Choroid plexus epithelial cell (primary cell): ENCODE measurements around the gene SPAG16.

Source experiments
- DNase-seq: peaks from one replicate; pipeline ENCODE4 v3.0.0-alpha.2; 2010; ENCODE audit warnings: low read depth
- H3K4me3 ChIP-seq: 2 replicates; pipeline ENCODE4 v1.5.1; 2011; ENCODE audit warnings: low read depth, mild to moderate bottlenecking, control low read depth, low read length, moderate library complexity
- TF ChIP-seq, protein P1 (sequence below): conservative IDR thresholded peaks from 2 replicates; pipeline ENCODE4 v1.5.1; 2011; ENCODE audit warnings: low read depth, mild to moderate bottlenecking, control low read depth, inconsistent platforms, low read length, moderate library complexity

SPAG16 gene

DNA sequence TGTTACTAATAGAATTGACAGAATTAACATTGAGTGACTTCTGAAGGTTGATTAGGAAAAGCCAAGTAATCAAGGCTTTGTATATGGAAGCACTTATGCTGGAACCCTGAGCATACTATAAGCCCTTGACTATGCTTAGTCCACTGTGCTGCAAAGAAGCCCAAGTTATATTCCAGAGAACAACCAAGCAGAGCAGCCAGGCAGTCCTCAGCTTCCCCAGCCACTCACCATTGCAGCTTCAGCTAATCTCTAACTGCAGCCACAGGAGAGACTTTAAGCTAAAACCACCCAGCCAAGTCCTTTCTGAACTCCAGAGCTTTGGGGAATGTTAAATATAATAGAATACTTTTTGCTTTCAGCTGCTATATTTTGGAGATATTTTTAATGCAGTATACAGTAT is 962.2 kb downstream of the SPAG16 start:
- TF ChIP-seq, protein P1, sequence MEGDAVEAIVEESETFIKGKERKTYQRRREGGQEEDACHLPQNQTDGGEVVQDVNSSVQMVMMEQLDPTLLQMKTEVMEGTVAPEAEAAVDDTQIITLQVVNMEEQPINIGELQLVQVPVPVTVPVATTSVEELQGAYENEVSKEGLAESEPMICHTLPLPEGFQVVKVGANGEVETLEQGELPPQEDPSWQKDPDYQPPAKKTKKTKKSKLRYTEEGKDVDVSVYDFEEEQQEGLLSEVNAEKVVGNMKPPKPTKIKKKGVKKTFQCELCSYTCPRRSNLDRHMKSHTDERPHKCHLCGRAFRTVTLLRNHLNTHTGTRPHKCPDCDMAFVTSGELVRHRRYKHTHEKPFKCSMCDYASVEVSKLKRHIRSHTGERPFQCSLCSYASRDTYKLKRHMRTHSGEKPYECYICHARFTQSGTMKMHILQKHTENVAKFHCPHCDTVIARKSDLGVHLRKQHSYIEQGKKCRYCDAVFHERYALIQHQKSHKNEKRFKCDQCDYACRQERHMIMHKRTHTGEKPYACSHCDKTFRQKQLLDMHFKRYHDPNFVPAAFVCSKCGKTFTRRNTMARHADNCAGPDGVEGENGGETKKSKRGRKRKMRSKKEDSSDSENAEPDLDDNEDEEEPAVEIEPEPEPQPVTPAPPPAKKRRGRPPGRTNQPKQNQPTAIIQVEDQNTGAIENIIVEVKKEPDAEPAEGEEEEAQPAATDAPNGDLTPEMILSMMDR = no peak

DNA sequence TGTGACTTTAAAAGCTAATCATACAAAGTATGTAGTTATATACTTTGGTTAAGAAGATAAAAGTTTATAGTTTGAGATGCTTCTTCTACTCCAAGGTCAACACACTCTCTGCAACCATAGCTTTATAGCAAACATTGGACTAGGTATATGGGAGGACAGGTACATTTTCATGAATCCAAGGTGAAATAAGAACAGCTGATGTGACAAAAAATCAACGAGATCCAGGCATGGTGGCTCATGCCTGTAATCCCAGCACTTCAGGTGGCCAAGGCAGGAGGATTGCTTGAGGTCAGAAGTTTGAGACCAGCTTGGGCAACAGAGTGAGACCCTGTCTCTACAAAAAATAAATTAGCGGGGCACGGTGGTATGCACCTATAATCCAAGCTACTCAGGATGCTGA is 963.3 kb downstream of the SPAG16 start:
- H3K4me3 ChIP-seq = no peak overlapping the region
- TF ChIP-seq, protein P1 = no peak
- DNase-seq = no peak

More for the DNA sequence above, 962.2 kb downstream of the SPAG16 start:
- H3K4me3 ChIP-seq = no peak overlapping the region
- no peak for DNase-seq

DNA sequence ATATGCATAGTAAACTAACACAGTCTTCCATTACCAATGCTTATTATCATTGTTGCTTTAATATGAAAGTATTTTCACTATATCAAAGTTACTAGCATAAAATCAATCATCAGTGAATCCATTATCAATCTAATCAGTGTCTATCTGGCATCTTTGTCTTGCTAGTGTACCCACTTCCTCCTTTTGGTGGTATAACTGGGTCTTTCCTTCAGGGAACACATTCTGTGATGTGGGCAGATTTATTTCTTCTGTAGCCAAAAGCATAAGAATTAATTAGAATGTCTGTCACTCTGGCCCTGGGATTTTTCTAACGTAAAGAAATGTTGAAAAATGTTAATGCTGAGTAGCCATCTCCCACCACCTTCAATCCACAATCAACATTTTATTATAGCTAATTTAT is 970.8 kb downstream of the SPAG16 start:
- TF ChIP-seq, protein P1 = no peak
- DNase-seq = no peak
- H3K4me3 ChIP-seq = no peak overlapping the region

DNA sequence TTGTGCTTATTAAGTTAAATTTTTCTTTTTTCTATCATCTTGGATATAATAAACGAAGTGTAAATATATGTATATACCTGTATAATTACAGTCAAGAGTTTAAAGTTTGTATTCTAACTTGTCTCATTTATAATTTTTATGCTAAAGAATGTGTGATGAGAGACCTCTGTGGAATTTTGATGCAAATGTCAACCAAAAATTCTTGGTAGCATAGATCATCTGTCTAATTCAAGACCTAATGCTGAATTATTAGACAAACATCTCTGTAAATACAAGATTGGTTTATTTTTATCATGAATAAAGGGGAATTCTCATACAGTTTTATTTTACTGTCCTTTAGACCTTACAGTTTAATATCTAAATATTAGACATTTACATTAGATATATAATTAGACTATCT is 977.4 kb downstream of the SPAG16 start:
- TF ChIP-seq, protein P1 = no peak
- DNase-seq = peak; percentile 2
- no peak overlapping the region for H3K4me3 ChIP-seq

DNA sequence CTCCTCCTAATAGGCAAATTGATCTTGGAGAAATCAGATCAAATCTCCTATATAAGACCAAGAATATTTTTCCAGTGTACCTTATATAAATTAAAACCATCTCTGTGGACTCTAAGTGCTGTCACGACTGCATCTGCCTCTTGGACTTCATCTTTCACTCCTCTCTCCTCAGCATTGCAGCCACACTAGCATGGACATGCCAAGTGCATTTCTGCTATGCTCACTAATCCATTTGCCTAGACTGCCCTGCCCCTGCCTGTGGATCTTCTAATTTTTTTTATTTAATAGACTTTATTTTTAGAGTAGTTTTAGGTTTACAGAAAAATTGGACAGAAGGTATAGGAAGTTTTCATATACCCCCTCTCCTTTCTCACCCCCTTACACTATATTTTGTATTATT is 979.9 kb downstream of the SPAG16 start:
- no peak overlapping the region for H3K4me3 ChIP-seq
- no peak for DNase-seq
- TF ChIP-seq, protein P1 = no peak

DNA sequence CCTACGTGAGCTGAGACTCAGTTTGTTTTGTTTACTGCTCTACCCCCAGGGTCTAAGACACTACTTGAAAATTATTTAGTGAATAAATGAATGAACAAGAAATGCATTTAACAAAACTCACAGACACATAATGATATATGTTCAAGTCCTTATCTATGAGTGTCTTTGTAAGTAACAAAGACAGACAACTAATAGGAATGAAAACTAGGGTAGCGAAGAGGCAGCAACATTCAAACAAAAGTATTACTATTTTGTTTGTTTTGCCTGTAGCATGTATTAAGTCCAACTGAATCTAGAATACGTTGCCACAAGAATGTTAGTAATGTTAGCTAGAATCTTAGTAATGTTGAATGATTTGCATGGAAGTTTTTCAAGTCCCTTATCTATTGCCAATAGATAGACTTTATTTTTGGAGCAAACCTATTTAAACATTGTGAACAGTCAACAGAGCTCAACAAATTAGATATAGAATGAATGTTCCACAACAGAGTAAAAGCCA is 981.8 kb downstream of the SPAG16 start:
- H3K4me3 ChIP-seq = no peak overlapping the region
- TF ChIP-seq, protein P1 = no peak

DNA sequence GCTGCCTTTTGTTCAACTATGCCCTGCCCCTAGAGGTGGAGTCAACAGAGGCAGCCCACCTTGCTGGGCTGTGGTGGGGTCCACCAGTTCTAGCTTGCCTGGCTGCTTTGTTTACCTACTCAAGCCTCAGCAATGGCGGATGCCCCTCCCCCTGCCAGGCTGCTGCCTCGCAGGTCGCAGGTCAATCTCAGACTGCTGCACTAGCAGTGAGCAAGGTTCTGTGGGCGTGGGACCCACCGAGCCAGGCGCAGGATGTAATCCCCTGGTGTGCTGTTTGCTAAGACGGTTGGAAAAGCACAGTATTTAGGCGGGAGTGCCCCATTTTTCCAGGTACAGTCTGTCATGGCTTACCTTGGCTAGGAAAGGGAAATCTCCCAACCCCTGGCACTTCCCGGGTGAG is 993.6 kb downstream of the SPAG16 start:
- no peak for DNase-seq
- TF ChIP-seq, protein P1 = no peak
- no peak overlapping the region for H3K4me3 ChIP-seq

More for the DNA sequence above, 981.8 kb downstream of the SPAG16 start:
- DNase-seq = no peak
